ENCODE data around the gene VSIG8. TPM values are rescaled to one million over a fixed set of nuclear protein-coding genes. Genes with fewer than 3 reads are reported as not detected.

The VSIG8 gene
- total RNA-seq, 1 donor from 2014 or later, result not detected

DNA sequence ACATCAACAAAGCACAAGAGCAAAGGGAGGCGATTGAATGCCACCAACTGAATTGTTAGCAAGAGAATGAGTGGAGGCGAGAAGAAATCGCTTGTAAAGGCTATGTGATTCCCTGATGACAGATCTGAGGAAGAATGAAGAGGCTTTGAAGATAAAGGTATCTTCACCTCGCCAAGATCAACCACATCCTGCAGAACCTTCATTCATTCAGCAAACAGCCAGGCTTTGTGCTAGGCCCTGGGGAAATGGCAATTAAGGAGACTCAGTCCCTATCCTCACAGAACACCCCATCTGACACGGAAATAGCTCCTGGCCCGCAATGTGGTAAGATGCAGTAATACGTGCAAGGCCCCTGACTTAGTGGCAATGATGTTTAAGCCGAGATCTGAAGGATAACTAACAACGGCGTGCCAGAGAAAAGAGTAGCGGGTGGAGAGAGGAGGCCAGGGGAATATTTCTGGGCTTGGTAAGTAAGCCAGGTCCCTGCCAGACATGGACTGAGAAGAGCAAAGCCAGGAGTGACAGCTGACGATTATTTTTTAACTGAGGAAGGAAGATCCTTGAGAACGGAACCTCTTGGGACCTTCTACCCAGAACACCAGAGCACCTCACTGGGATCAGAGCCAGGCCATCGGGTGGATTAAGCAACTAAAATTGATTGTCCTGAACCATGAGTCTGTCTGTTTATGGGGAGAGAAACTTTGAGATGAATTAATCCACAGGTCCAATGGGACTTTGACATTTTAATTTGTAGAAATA lies 4.6 kb upstream of the VSIG8 start:
- no peaks in the 10 kb centered on the region for H3K9me3 Mint-ChIP-seq
- H3K4me1 Mint-ChIP-seq, result no peaks in the 10 kb centered on the region
- no peaks in the 10 kb centered on the region for H3K36me3 Mint-ChIP-seq (ENCODE audit: low read depth)
- peaks cover under 1% of the 10 kb centered on the region for H3K27me3 Mint-ChIP-seq
- CTCF ChIA-PET, result no interaction called here
- ATAC-seq (ENCODE audit: low read depth) (no peak), DNase-seq (no peak)
- POLR2A ChIA-PET, result no interaction called here
- no peak overlapping the region for H3K4me3 Mint-ChIP-seq
- TF ChIP-seq, protein P1, sequence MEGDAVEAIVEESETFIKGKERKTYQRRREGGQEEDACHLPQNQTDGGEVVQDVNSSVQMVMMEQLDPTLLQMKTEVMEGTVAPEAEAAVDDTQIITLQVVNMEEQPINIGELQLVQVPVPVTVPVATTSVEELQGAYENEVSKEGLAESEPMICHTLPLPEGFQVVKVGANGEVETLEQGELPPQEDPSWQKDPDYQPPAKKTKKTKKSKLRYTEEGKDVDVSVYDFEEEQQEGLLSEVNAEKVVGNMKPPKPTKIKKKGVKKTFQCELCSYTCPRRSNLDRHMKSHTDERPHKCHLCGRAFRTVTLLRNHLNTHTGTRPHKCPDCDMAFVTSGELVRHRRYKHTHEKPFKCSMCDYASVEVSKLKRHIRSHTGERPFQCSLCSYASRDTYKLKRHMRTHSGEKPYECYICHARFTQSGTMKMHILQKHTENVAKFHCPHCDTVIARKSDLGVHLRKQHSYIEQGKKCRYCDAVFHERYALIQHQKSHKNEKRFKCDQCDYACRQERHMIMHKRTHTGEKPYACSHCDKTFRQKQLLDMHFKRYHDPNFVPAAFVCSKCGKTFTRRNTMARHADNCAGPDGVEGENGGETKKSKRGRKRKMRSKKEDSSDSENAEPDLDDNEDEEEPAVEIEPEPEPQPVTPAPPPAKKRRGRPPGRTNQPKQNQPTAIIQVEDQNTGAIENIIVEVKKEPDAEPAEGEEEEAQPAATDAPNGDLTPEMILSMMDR (IDR thresholded peaks at IDR 0.05), result no peak
- intact Hi-C loops (cut with micrococcal nuclease), result no loop called here
- H3K27ac Mint-ChIP-seq, result no peak overlapping the region

- intact Hi-C loops (cut with micrococcal nuclease), result no loop called here
- Mint-ChIP-seq H3K4me1 (no peaks in the 10 kb centered on the region), H3K9me3 (no peaks in the 10 kb centered on the region), H3K36me3 (ENCODE audit: low read depth) (no peaks in the 10 kb centered on the region), H3K4me3 (no peak overlapping the region), H3K27ac (no peak overlapping the region), H3K27me3 (peaks cover 7% of the 10 kb centered on the region)
- ChIA-PET CTCF (no interaction called here), POLR2A (no interaction called here)
- no peak for DNase-seq
- TF ChIP-seq, protein P1 (IDR thresholded peaks at IDR 0.05), result no peak
- ATAC-seq (ENCODE audit: low read depth), result no peak
These were observed 3.6 kb upstream of the VSIG8 start for GRCh38 chr1:159866066-159866465.

DNA sequence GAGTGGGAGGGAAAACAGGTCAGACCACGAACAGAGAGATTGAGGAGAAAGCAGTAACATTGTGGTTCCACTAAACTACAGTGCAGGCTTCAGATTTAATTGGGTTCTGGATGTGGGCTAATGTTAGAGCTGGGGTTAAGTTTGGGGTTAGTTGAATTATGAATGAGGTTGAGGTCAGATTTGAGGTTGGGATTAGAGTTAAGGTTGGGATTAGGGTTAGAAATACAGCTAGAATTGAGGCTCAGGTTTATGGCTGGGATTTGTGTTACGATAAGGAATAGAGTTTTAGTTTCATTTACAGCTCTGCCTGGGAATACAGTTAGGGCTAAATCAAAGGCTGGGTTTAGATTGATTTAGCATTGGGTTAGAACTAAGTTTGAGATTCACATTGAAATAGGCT lies 1.8 kb upstream of the VSIG8 start:
- TF ChIP-seq, protein P1 (IDR thresholded peaks at IDR 0.05), result no peak

DNA sequence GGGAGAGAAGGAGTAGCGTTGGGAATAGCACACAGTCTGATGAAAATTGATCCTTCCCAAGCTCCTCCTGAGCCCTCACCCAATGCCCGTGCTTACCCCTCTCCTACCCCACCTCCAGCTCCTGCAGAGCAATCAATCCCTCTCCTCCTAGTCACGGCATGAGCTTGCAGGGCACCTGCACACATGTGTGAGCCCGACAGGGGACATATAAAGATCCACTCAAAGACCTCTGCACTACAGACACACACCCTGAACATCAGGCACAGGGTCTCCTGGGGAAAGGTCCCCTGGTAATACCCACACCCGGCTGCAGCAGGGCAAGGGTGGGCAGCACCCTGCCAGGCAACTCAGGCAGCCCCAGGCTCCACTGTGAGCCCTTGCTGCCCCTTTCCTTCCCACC lies 426 bp downstream of the VSIG8 start:
- ChIA-PET CTCF (no interaction called here), POLR2A (no interaction called here)
- peaks cover 7% of the 10 kb centered on the region for H3K27me3 Mint-ChIP-seq
- no peak for ATAC-seq (ENCODE audit: low read depth)
- H3K27ac Mint-ChIP-seq, result no peak overlapping the region
- no peak for DNase-seq
- no peaks in the 10 kb centered on the region for H3K36me3 Mint-ChIP-seq (ENCODE audit: low read depth)
- TF ChIP-seq, protein P1 (IDR thresholded peaks at IDR 0.05), result no peak
- intact Hi-C loops (cut with micrococcal nuclease), result no loop called here
- H3K9me3 Mint-ChIP-seq, result no peaks in the 10 kb centered on the region
- H3K4me3 Mint-ChIP-seq, result no peak overlapping the region
- no peaks in the 10 kb centered on the region for H3K4me1 Mint-ChIP-seq

More for the DNA sequence above, 1.8 kb upstream of the VSIG8 start:
- peaks cover 7% of the 10 kb centered on the region for H3K27me3 Mint-ChIP-seq
- H3K9me3 Mint-ChIP-seq, result no peaks in the 10 kb centered on the region
- H3K4me1 Mint-ChIP-seq, result no peaks in the 10 kb centered on the region
- ChIA-PET CTCF (interaction anchor here (1.4 kb wide), 1 partner anchor 8 kb away, joined by 3 read pairs; no protein-coding TSS in a partner anchor), POLR2A (no interaction called here)
- DNase-seq, result no peak
- ATAC-seq (ENCODE audit: low read depth), result no peak
- H3K27ac Mint-ChIP-seq, result no peak overlapping the region
- H3K36me3 Mint-ChIP-seq (ENCODE audit: low read depth), result no peaks in the 10 kb centered on the region
- H3K4me3 Mint-ChIP-seq, result no peak overlapping the region
- intact Hi-C loops (cut with micrococcal nuclease), result no loop called here

DNA sequence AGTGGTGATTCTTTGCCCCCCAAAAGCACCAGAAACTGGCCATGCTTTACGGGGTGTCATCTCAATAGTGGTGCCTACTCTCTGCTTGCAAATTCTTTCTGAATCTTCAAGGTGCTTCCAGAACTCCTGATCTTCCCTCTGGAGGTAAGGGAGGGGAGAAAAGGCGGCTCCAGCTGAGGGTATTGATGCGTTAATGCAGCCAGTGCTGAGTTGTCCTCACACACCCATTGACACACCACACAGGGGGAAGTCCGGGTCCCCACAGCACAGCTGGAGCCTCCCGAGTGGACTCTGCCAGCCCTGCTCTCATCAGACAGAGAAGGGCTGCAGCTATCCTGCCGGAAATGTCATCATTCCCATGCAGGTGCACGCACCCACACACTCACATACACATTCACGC lies 1.2 kb downstream of the VSIG8 start:
- no peak overlapping the region for H3K27ac Mint-ChIP-seq
- DNase-seq (no peak), ATAC-seq (ENCODE audit: low read depth) (no peak)
- TF ChIP-seq, protein P1 (IDR thresholded peaks at IDR 0.05), result no peak
- peaks cover 7% of the 10 kb centered on the region for H3K27me3 Mint-ChIP-seq
- H3K36me3 Mint-ChIP-seq (ENCODE audit: low read depth), result no peaks in the 10 kb centered on the region
- no peaks in the 10 kb centered on the region for H3K4me1 Mint-ChIP-seq
- intact Hi-C loops (cut with micrococcal nuclease), result no loop called here
- no peaks in the 10 kb centered on the region for H3K9me3 Mint-ChIP-seq
- ChIA-PET CTCF (no interaction called here), POLR2A (no interaction called here)
- no peak overlapping the region for H3K4me3 Mint-ChIP-seq
